Measurements from ENCODE around the gene MACROD2. TPM values are rescaled to one million over a fixed set of nuclear protein-coding genes. Genes with fewer than 3 reads are reported as not detected.

MACROD2 gene
- total RNA-seq, 1 donor = 1.7 TPM

GRCh38 chr20:14897608-14898007 is 902.3 kb downstream of the MACROD2 start:
- Histone ChIP-seq H3K4me1 (ENCODE audit: insufficient read depth, low read length) (no peaks in the 10 kb centered on the region), H3K27me3 (ENCODE audit: insufficient read depth, low read length) (no peaks in the 10 kb centered on the region), H3K4me3 (ENCODE audit: low read length) (no peak overlapping the region), H3K9me3 (ENCODE audit: low read depth, low read length) (no peaks in the 10 kb centered on the region)

- H3K9me3 ChIP-seq (ENCODE audit: low read depth, low read length) = no peaks in the 10 kb centered on the region
- H3K4me3 ChIP-seq (ENCODE audit: low read length) = no peak overlapping the region
- no peaks in the 10 kb centered on the region for H3K27me3 ChIP-seq (ENCODE audit: insufficient read depth, low read length)
- no peaks in the 10 kb centered on the region for H3K4me1 ChIP-seq (ENCODE audit: insufficient read depth, low read length)
Measured at GRCh38 chr20:14902432-14903089, 907.2 kb downstream of the MACROD2 start.

- Histone ChIP-seq H3K27me3 (ENCODE audit: insufficient read depth, low read length) (no peaks in the 10 kb centered on the region), H3K4me1 (ENCODE audit: insufficient read depth, low read length) (no peaks in the 10 kb centered on the region), H3K9me3 (ENCODE audit: low read depth, low read length) (no peaks in the 10 kb centered on the region), H3K4me3 (ENCODE audit: low read length) (no peak overlapping the region)
Measured at GRCh38 chr20:14906908-14907434, 911.7 kb downstream of the MACROD2 start.

GRCh38 chr20:14910126-14910525 is 914.8 kb downstream of the MACROD2 start:
- Histone ChIP-seq H3K4me3 (ENCODE audit: low read length) (no peak overlapping the region), H3K4me1 (ENCODE audit: insufficient read depth, low read length) (no peaks in the 10 kb centered on the region), H3K9me3 (ENCODE audit: low read depth, low read length) (no peaks in the 10 kb centered on the region), H3K27me3 (ENCODE audit: insufficient read depth, low read length) (no peaks in the 10 kb centered on the region)

DNA sequence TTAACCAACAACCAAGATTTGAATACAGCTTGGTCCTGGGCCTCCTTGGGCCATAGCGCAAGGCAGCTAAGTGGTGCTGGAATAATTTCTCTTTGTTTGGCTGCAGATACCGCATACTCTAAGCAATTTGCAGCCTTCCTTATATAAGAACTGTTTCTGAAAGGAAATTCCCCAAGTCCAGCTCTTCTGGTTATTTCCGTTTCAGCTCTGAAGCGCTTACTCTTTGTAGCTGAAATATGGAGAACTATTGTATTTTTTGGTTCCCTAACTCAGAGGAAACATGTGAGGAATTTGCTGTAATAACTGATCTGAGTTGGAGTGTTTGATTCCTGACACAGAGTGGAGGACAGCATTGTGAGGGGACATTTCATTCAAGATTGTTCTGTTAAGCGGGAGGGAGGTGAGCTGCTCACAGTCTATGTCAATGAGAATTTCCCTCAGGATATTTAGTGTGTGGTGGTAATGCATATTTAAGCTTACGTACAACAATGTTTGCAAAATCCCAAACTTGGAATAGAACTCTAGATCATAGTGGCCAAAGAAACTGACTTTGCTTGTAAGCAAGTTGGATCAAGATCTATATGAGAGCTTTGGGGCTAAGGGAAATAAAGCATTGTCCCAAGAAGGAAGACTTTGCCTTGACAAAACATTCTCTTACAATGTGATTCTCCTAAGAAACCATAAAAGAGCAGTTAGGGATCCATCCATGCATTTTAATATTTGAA is 918.7 kb downstream of the MACROD2 start:
- Histone ChIP-seq H3K4me1 (ENCODE audit: insufficient read depth, low read length) (no peaks in the 10 kb centered on the region), H3K9me3 (ENCODE audit: low read depth, low read length) (no peaks in the 10 kb centered on the region), H3K4me3 (ENCODE audit: low read length) (no peak overlapping the region), H3K27me3 (ENCODE audit: insufficient read depth, low read length) (no peaks in the 10 kb centered on the region)

DNA sequence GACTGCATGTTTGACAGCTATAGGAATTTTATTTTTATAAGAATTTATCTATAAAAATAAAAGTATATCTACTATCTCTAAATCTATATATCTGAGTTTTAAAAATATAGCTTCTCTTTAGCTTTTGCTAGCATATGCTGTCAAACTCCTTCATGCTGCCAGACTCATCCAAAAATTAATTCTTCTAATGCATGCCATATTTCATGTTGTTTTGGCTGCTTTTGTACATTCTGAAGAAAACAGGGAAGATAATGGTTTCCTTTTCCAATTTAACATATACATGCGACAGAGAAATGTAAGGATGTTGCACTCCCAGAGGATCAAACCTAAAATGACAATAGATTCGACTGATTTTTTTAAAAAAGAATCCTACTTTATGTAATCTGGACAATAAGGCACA is 919.3 kb downstream of the MACROD2 start:
- Histone ChIP-seq H3K27me3 (ENCODE audit: insufficient read depth, low read length) (no peaks in the 10 kb centered on the region), H3K9me3 (ENCODE audit: low read depth, low read length) (no peaks in the 10 kb centered on the region), H3K4me1 (ENCODE audit: insufficient read depth, low read length) (no peaks in the 10 kb centered on the region), H3K4me3 (ENCODE audit: low read length) (no peak overlapping the region)

DNA sequence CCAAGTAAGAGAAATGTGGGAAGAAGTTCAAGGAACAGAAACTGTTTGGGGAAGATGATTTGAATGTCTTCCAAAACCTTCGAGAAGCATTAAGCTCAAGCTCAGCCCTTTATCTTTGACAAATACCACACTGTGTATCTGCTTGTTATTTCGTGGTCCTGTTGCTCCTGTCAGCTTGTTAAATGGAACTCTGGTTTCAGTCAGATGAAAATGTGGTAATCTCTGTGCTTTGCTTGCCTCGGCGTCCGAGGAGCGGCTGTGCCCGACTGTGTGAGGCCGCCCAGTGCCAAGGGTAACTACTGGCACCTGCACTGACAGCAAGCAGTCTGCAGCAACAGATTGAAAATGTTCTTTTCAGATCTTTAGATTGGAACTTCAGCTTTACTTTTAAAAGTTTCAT is 920.0 kb downstream of the MACROD2 start:
- no peaks in the 10 kb centered on the region for H3K27me3 ChIP-seq (ENCODE audit: insufficient read depth, low read length)
- H3K9me3 ChIP-seq (ENCODE audit: low read depth, low read length) = no peaks in the 10 kb centered on the region
- H3K4me3 ChIP-seq (ENCODE audit: low read length) = no peak overlapping the region
- no peaks in the 10 kb centered on the region for H3K4me1 ChIP-seq (ENCODE audit: insufficient read depth, low read length)

DNA sequence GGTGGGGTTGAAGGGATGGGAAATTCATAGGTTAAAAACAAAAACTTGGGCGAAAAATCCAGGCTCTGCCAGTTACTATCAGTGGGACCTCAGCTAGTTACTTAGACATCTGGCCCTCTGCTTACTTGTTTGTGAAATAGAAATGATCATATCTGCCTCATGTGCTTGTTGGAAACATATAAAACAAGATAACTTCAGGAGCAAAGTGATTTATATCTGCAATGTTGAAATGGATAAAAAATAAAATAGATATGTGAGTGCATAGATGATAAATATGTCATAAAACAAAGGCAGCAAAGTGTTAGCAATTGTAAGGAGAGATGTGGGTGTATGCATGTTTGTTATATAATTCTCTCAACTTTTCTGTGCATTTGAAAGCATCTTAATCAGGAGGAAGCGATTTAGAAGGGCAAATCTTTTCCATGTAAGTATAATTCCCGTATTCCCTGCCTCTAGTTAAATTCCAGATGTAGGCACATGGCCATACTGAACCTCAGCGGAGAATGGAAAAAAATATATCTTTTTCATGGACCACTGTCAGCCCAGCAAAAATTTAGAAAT is 921.1 kb downstream of the MACROD2 start:
- H3K4me3 ChIP-seq (ENCODE audit: low read length) = no peak overlapping the region
- no peaks in the 10 kb centered on the region for H3K27me3 ChIP-seq (ENCODE audit: insufficient read depth, low read length)
- H3K9me3 ChIP-seq (ENCODE audit: low read depth, low read length) = no peaks in the 10 kb centered on the region
- no peaks in the 10 kb centered on the region for H3K4me1 ChIP-seq (ENCODE audit: insufficient read depth, low read length)

GRCh38 chr20:14918281-14918680 is 923.0 kb downstream of the MACROD2 start:
- no peak overlapping the region for H3K4me3 ChIP-seq (ENCODE audit: low read length)
- H3K4me1 ChIP-seq (ENCODE audit: insufficient read depth, low read length) = no peaks in the 10 kb centered on the region
- no peaks in the 10 kb centered on the region for H3K27me3 ChIP-seq (ENCODE audit: insufficient read depth, low read length)
- H3K9me3 ChIP-seq (ENCODE audit: low read depth, low read length) = no peaks in the 10 kb centered on the region

DNA sequence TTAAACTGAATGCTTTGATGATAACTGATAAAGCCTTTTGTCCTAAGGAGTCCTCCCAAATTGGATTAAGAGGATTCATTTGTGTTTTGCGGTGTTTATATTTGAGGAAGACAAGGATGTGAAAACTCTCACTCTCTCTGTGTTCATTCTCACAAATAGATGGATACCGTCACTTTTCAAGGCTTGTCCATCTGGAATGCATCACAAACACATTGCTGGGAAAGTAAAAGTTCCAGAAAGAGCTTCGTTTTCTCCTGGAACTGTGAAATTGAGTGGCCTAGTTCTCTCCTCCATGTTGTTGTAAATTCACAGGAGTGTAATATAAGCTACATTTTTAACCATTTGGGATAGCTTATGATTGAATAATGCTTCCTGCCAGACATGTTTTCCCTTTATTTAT is 923.7 kb downstream of the MACROD2 start:
- no peaks in the 10 kb centered on the region for H3K4me1 ChIP-seq (ENCODE audit: insufficient read depth, low read length)
- no peaks in the 10 kb centered on the region for H3K27me3 ChIP-seq (ENCODE audit: insufficient read depth, low read length)
- no peaks in the 10 kb centered on the region for H3K9me3 ChIP-seq (ENCODE audit: low read depth, low read length)
- H3K4me3 ChIP-seq (ENCODE audit: low read length) = no peak overlapping the region

DNA sequence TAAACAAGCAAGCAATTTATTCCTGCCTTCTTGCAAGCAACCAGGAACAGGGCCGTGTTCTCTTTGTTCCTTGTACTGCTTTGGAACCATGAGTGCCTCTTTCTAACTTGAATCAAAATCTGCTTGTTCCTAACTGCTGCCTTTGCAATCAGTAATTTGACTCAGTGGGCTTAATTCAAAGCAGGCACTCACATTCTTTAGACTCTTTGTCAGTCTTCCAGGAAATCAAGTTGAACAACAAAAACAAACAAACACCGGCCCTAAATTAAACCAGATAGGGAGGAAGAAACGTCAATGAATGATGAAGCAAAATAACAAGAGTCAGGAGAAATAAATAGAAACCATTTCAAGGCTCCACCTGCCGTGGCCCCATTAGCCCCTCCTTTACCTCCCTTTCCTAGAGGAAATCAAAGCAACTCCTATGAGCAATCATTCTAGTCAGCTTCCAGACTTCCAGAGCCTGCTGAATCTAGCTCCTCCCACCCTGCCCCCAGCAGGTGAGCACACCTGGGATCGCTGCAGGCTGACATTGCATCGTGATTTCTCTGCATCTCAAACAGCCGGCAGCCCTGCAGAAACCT is 924.3 kb downstream of the MACROD2 start:
- Histone ChIP-seq H3K27me3 (ENCODE audit: insufficient read depth, low read length) (no peaks in the 10 kb centered on the region), H3K4me3 (ENCODE audit: low read length) (no peak overlapping the region), H3K9me3 (ENCODE audit: low read depth, low read length) (no peaks in the 10 kb centered on the region), H3K4me1 (ENCODE audit: insufficient read depth, low read length) (no peaks in the 10 kb centered on the region)

- Histone ChIP-seq H3K4me1 (ENCODE audit: insufficient read depth, low read length) (no peaks in the 10 kb centered on the region), H3K27me3 (ENCODE audit: insufficient read depth, low read length) (no peaks in the 10 kb centered on the region), H3K9me3 (ENCODE audit: low read depth, low read length) (no peaks in the 10 kb centered on the region), H3K4me3 (ENCODE audit: low read length) (no peak overlapping the region)
Measured at GRCh38 chr20:14921513-14921912, 926.2 kb downstream of the MACROD2 start.

- Histone ChIP-seq H3K9me3 (ENCODE audit: low read depth, low read length) (no peaks in the 10 kb centered on the region), H3K27me3 (ENCODE audit: insufficient read depth, low read length) (no peaks in the 10 kb centered on the region), H3K4me1 (ENCODE audit: insufficient read depth, low read length) (no peaks in the 10 kb centered on the region), H3K4me3 (ENCODE audit: low read length) (no peak overlapping the region)
Measured at GRCh38 chr20:14922503-14923267, 927.4 kb downstream of the MACROD2 start.

DNA sequence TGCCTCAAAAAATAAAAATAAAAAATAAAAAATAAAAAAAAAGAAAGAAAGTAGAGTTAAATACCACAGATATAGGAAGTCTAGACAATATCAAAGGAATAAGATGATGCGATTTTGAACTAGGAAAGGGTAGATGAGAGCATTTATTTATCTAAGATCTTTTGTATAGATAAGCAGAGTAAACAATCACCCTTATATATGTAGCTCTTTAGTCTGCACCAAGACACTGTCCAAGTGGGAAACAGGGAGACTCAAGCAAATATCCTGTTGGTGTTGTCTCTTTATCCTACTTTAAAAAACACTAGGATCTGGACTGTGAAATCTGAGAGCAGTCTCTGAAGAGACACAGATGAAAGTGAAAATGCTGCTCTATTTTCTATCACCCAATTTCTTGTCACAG is 929.1 kb downstream of the MACROD2 start:
- Histone ChIP-seq H3K27me3 (ENCODE audit: insufficient read depth, low read length) (no peaks in the 10 kb centered on the region), H3K4me1 (ENCODE audit: insufficient read depth, low read length) (no peaks in the 10 kb centered on the region), H3K4me3 (ENCODE audit: low read length) (no peak overlapping the region), H3K9me3 (ENCODE audit: low read depth, low read length) (no peaks in the 10 kb centered on the region)

DNA sequence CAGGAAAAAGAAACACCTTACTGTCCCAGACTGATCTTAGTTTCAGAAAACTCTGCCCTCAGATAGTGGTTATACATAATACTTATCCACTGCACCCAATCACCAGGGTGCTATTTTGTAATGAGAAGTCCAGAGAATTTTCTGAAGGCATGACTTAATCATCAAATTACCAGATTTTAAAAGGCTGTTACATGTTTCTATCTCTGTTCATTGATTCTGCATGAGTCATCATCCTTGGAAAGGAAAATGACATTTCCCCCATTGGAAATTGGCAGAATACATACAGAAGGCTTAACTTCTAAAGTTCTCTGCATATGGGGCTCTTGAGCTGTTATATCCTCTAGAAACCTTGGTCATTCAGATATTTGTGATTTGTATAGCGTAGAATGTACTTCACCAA is 930.0 kb downstream of the MACROD2 start:
- Histone ChIP-seq H3K27me3 (ENCODE audit: insufficient read depth, low read length) (no peaks in the 10 kb centered on the region), H3K9me3 (ENCODE audit: low read depth, low read length) (no peaks in the 10 kb centered on the region), H3K4me3 (ENCODE audit: low read length) (no peak overlapping the region), H3K4me1 (ENCODE audit: insufficient read depth, low read length) (no peaks in the 10 kb centered on the region)
